ENCODE measurements around the gene RNU6-9.
"Not testable (repeated sequence)": the region's sequence is repeated elsewhere in the genome, so short reads cannot be mapped to it uniquely, and the experiment has no call there.

Gene RNU6-9

DNA sequence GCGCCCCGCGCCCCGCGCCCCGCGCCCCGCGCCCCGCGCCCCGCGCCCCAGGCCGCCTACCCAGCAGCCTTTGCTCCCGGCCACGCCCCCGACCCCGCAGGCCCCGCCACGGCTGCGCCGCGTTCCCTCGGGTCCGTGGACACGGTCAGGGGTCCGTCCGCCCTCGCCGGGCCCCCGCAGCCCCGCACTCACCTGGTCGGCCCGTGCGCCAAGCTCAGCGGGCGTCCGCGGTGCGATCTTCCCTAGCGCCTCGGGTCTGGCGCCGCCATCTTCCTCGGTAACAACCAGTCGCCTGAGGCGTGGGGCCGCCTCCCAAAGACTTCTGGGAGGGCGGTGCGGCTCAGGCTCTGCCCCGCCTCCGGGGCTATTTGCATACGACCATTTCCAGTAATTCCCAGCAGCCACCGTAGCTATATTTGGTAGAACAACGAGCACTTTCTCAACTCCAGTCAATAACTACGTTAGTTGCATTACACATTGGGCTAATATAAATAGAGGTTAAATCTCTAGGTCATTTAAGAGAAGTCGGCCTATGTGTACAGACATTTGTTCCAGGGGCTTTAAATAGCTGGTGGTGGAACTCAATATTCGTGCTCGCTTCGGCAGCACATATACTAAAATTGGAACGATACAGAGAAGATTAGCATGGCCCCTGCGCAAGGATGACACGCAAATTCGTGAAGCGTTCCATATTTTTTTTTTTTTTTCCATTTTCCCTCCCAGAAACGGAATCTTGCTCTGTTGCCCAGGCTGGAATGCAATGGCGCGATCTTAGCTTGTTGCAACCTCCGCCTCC, at the start of gene RNU6-9, which contains the start of gene MED16:
Gene RNU6-9, plus strand, starts transcription at position 591 of the 796 bp plus-strand sequence.
Gene MED16, minus strand, starts transcription at position 294 of the 796 bp plus-strand sequence. CDS start 2,056 bp downstream, outside the sequence.
- peak; percentile 84 for DNase-seq

DNA sequence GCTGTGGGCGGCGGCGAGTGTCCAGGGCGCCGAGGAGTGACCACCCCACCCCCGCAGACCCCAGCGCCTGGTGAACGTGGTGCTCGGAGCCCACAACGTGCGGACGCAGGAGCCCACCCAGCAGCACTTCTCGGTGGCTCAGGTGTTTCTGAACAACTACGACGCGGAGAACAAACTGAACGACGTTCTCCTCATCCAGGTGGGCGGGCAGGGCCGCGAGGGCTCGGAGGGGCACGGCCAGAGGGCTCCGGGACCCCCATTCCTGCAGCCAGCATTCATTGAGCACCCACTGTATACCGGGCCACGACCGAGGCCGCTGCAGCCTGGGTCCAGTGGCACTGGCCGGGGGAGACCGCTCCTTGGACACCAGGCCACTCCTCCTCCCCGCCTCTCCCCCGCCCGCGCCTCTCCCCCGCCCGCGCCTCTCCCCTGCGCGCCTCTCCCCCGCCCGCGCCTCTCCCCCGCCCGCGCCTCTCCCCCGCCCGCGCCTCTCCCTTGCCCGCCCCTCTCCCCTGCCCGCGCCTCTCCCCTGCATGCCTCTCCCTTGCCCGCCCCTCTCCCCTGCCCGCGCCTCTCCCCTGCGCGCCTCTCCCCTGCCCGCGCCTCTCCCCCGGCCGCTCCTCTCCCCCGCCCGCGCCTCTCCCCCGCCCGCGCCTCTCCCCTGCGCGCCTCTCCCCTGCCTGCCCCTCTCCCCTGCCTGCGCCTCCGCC, 49.3 kb upstream of the RNU6-9 start:
- DNase-seq: no peak

DNA sequence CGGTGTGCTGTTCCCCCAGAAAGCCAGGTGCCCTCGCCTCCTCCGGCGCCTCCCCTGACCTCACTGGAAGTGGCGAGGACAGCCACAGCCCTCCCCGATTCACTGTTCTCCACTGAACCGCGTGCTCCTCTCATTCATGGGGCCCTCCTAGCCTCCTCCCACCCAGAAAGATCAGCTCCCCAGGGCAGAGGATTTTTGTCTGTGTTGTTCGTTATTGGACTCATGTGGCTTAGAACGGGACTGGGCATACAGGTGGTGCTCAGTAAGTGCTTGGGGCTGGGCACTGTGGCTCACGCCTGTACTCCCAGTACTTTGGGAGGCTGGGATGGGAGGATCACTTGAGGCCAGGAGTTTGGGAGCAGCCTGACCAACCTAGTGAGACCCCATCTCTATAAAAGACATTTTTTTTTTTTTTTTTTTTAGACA, 48.7 kb upstream of the RNU6-9 start:
- DNase-seq: no peak

DNA sequence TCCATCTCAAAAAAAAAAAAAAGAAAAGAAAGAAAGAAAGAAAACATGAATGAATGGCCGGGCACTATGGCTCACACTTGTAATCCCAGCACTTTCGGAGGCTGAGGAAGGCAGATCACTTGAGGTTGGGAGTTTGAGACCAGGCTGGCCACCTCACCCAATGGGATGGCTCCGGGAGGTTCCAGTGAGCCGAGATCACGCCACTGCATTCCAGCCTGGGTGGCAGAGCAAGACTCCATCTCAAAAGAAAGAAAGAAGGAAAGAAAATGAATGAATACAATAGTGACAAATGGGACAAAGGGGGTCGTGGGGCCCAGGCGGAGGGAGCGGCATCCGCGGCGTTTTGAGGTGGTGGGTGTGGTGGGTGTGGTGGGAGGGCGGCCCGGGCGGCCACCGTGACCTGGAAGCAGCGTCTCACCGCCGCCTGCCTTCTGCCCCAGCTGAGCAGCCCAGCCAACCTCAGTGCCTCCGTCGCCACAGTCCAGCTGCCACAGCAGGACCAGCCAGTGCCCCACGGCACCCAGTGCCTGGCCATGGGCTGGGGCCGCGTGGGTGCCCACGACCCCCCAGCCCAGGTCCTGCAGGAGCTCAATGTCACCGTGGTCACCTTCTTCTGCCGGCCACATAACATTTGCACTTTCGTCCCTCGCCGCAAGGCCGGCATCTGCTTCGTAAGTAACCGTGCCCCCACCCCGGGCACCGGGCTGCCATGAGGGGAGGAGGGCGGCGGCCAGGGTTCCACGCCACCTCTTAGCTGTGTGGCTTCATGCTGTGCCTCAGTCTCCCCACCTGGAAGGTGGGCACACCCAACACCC, 47.4 kb upstream of the RNU6-9 start:
- no peak for DNase-seq

DNA sequence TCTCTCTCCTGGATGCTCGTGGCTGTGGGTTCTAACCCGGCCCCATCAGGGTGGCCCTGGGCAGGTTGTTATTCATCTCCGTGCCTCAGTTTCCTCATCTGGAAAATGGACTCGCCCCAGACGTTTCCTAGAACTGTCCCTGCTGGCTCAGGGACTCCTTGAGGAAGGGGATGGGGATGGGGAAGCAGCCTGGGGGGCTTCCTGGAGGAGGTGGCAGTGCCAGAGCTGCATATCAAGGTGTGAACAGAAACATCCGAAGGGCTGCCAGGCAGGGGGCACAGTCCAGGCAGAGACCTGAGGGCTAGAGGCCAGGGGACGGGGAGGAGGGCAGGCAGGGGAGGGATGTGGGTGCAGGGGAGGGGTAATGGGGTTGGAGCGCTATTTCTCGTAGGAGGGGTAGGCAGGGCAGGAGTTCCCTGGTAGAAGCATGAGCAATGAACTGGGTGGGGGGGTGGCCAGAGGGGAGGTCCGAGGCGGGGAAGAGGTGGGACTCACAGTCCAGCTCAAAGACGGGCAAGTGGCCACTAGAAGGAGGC, 44.8 kb upstream of the RNU6-9 start:
- no peak for DNase-seq

DNA sequence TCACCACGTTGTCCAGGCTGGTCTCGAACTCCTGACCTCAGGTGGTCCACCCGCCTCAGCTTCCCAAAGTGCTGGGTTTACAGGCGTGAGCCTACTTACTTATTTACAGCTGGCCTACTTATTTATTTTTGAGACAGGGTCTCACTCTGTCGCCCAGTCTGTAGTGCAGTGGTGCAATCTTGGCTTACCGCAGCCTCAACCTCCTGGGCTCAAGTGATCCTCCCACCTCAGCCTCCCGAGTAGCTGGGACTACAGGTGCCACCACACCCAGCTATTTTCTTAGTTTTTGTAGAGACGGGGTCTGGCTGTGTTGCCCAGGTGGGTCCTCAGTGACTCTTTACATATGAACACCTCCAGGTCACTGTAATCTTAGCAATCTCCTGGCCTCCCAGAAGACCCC, 44.1 kb upstream of the RNU6-9 start:
- DNase-seq: not testable (repeated sequence)

DNA sequence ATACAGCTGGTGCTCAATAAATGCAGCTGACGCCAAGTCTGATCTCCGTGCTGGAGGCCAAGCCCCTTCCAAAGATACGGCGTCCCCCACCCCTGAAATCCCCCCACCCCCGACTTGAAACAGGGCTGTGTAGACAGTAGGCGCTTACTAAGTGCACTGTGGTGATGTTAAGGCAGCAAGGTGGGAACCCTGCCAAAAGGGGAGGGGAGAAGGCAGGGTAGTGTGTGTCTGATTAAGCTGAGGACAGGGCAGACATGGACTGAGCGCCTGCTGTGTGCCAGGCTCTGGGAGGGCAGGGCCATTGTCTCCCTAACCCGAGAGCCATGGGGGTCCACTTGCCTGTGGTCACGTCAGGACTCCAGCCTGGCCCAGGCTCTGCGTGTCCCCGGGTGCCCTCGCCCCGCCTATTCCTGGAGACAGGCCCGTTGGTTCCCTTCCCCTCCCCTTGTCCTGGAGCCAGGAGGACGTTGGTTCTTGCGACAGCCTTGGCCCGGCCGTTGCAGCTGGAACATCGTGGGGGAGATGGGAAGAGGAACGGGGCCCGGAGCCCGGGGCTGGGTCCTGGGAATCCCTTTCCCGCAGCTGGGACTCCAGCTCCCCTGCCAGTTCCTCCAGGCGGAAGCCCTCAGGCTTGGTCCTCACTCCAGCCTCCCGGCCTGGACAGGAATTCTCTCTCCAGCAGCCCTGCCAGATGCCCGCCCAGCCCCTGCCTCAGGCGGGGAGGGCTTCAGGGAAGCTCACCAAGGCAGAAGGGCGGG, 42.9 kb upstream of the RNU6-9 start:
- DNase-seq: no peak

DNA sequence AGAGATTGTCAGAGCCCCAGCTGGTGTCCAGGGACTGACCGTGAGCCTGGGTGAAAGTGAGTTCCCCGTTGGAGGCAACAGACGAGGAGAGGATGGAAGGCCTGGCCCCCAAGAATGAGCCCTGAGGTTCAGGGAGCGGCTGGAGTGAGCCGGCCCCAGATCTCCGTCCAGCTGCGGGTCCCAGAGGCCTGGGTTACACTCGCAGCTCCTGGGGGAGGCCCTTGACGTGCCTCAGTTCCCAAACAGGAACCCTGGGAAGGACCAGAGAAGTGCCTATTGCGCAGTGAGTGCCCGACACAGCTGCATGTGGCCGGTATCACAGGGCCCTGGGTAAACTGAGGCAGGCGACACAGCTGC, 42.3 kb upstream of the RNU6-9 start:
- no peak for DNase-seq

DNA sequence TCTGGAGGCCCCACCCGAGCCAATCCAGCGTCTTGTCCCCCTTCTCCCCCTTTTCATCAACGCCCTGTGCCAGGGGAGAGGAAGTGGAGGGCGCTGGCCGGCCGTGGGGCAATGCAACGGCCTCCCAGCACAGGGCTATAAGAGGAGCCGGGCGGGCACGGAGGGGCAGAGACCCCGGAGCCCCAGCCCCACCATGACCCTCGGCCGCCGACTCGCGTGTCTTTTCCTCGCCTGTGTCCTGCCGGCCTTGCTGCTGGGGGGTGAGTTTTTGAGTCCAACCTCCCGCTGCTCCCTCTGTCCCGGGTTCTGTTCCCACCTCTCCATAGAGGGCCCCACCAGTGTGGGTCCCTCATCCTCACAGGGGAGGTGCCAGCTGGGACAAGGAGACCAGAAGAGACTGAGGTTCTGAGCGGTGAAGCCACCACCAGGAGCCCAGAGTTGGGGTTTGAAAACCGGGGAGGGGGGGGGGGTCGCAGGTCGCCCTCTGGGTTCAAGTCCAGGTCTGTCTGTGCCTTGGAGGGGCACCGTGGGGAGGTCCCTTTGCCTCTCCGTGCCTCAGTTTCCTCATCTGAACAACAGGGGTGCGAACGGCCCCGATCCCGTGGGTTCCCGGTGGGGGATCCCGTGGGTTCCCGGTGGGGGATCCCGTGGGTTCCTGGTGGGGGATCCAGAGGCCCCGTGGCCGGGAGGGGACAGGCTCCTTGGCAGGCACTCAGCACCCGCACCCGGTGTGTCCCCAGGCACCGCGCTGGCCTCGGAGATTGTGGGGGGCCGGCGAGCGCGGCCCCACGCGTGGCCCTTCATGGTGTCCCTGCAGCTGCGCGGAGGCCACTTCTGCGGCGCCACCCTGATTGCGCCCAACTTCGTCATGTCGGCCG, 40.9 kb upstream of the RNU6-9 start, which contains the start of gene ELANE:
Gene ELANE, plus strand, starts transcription at position 168 of the 878 bp plus-strand sequence. Its CDS starts 26 bp downstream, at position 194.
- no peak for DNase-seq

DNA sequence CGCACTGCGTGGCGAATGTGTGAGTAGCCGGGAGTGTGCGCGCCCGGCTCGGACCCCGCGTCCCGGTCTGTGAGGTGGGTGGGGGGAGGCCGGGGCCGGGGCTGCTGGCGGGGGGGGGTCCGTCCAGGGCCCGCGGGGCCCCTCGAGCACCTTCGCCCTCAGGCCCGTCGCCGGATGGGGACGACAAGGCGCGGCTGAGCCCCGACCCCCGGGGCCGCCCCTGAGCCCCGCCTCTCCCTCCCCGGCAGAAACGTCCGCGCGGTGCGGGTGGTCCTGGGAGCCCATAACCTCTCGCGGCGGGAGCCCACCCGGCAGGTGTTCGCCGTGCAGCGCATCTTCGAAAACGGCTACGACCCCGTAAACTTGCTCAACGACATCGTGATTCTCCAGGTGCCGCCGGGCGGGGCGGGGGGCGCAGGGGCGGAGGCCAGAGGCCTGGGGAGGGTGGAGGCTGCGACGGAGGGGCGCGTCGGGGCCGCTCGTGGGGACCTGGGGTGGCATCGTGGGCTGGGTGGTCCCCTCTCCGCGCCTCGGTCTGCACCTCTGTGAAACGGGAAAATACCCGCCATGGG, 40.2 kb upstream of the RNU6-9 start:
- no peak for DNase-seq

DNA sequence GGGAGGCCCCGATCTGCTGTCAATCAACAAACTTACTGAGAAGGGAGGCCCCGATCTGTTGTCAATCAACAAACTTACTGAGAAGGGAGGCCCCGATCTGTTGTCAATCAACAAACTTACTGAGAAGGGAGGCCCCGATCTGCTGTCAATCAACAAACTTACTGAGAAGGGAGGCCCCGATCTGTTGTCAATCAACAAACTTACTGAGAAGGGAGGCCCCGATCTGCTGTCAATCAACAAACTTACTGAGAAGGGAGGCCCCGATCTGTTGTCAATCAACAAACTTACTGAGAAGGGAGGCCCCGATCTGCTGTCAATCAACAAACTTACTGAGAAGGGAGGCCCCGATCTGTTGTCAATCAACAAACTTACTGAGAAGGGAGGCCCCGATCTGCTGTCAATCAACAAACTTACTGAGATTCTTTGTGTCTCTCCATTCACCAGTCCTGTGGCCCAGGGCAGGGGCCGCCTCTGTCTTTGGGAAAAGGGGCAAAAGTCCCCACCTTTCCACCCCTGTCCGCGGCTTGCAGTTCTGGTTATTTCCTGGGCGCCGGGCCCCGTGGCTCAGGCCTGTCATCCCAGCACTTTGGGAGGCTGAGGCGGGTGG, 39.6 kb upstream of the RNU6-9 start:
- not testable (repeated sequence) for DNase-seq

DNA sequence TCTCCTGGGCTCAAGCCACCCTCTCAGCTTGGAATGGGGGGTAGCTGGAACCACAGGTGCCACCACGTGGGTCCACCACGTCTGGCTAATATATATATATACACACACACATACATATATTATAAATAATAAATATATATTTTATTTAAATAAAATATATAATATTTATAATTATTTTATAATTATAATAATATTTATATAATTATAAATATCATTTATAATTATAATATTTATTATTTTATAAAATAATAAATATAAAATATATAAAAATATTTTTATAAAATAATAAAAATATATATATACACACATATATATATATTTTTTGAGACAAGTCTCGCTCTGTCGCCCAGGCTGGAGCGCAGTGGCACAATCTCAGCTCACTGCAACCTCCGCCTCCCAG, 38.7 kb upstream of the RNU6-9 start:
- no peak for DNase-seq

DNA sequence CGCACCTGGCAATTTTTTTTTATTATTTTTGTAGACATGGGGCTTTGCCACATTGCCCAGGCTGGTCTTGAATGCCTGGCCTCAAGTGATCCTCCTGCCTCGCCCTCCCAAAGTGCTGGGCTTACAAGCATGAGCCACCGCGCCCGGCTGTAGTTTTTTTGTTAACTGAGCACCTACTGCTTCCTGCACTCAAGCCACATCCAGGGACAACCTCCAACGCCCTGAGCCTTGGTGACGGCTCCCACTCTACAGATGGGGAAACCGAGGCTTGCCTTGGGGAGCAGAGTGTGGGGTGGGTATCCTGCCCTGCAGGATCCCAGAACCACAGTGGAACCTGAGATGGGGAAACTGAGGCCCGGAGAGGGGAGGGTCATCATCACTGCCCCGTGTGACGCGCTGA, 38.1 kb upstream of the RNU6-9 start:
- DNase-seq: no peak

DNA sequence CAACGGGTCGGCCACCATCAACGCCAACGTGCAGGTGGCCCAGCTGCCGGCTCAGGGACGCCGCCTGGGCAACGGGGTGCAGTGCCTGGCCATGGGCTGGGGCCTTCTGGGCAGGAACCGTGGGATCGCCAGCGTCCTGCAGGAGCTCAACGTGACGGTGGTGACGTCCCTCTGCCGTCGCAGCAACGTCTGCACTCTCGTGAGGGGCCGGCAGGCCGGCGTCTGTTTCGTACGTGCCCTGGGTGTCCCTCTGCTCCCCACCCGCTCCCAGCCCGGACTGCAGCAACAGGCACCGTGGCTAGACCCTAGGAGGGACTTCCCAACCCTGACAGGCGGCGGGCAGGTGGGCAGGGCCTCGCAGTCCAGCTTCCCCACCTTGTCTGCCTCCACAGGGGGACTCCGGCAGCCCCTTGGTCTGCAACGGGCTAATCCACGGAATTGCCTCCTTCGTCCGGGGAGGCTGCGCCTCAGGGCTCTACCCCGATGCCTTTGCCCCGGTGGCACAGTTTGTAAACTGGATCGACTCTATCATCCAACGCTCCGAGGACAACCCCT, 37.6 kb upstream of the RNU6-9 start:
- no peak for DNase-seq

DNA sequence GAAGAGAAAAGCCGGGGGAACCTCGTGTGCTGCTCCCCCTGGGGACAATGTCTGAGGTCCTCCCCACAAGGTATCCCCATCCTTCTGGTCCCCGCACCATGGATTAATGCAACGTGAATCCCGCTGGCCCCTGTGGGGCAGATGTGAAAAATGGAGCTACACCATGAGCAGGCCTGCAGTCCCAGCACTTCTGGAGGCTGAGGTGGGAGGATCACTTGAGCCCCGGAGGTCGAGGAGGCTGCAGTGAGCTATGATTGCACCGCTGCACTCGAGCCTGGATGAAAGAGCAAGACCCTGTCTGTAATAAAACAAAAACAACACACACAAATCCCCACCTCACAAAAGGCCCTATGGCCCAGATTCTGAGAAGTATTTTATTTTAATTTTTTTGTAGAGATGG, 35.0 kb upstream of the RNU6-9 start:
- DNase-seq: no peak

DNA sequence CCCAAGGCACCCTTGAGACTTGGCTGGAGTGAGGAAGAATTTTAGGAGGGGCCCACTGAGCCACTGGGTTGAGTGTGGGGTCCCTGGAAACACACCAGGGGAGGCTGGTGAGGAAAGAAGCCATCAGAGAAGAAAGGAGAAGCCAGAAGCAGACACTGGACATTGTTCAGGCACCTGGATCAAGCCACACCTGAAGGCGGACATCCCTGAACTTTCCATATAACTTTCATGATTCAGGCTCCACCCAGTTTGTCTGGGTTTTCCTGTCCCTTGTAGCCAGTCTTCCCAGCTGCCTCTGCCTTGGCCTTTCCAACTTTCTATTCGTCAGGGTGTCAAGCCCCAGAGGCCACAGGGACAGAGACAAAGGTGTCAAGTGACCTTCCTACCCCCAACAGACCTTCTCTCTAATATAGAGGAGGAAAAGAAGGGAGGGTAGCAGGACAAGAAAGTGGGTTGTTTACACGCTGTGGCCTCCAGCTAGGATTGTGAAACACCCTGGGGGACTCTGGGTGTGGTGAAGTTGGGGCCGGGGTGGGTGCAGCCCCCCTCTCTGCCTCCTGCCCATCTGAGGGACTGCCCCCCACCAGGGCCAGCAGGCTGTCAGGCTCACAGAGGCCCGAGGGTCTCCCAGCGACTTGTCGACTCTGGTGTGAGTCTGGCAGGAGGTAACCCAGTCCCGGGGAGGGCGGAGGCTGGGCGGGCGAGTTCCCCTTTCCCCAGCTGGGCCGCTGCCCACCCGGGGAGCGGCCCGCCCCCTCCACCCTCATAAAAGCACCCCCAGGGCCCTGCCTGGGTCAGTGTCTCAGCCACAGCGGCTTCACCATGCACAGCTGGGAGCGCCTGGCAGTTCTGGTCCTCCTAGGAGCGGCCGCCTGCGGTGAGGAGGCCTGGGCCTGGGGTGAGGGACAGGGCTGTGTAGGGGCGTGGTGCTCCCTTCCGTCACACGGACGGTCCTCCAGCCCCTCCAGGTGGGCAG, 34.1 kb upstream of the RNU6-9 start, which contains the start of gene CFD:
Gene CFD, plus strand, starts transcription at position 797 of the 976 bp plus-strand sequence. Its CDS starts 26 bp downstream, at position 823.
- DNase-seq: no peak

DNA sequence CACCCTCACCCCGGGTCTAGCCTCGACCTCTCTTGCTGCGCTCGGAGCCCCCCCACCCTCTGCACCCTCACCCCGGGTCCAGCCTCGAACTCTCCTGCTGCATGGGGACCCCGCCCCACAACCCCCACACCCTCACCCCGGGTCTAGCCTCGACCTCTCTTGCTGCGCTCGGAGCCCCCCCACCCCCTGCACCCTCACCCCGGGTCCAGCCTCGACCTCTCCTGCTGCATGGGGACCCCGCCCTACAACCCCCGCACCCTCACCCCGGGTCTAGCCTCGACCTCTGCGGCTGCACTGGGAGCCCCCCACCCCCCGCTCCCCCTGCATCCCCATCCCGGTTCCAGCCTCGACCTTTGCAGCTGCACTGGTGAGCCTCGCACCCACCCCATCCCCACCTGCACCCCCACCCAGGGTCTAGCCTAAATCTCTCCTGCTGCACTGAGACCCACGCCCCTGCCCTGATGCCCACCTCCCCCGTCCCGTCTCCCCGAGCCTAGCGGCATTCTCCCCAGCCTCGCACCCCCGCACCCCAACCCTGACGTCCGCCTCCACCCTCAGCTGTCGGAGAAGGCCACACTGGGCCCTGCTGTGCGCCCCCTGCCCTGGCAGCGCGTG, 32.0 kb upstream of the RNU6-9 start:
- no peak for DNase-seq

Measured in activated CD4-positive, alpha-beta T cell treated with anti-CD3 and anti-CD28 coated beads for 1 hour (primary cell).